HepG2 (cell line): ENCODE results near the gene E2F3. TPM values are rescaled to one million over a fixed set of nuclear protein-coding genes. Genes with fewer than 3 reads are reported as not detected.

Experiments used
- ADNP ChIP-seq: sonication (generic); formaldehyde crosslinking; IDR thresholded peaks from 2 replicates; pipeline ENCODE4 v1.4.0; 2020; ENCODE audit warnings: missing genetic modification reagents
- CREM ChIP-seq, 2 experiments: sonication (generic) in 1 of 2; formaldehyde crosslinking in 1 of 2; IDR thresholded peaks; 2 replicates each; pipeline versions ENCODE4 v1.4.0 to v1.6.1; 2016 to 2020; ENCODE audit warnings: antibody characterized with exemption in 1 of 2, mild to moderate bottlenecking in 1 of 2, missing genetic modification reagents in 1 of 2
- FOXK1 ChIP-seq: sonication (generic); formaldehyde crosslinking; IDR thresholded peaks from 2 replicates; pipeline ENCODE4 v1.4.0; 2020; ENCODE audit warnings: low read depth, missing genetic modification reagents, borderline replicate concordance
- GLI4 ChIP-seq: sonication (generic); formaldehyde crosslinking; IDR thresholded peaks from 2 replicates; pipeline ENCODE4 v1.5.1; 2020; ENCODE audit warnings: missing genetic modification reagents, mild to moderate bottlenecking, moderate library complexity, borderline replicate concordance
- IKZF4 ChIP-seq: sonication (generic); formaldehyde crosslinking; IDR thresholded peaks from 2 replicates; pipeline ENCODE4 v1.5.1; 2020; ENCODE audit warnings: borderline replicate concordance, mild to moderate bottlenecking, low read depth, missing genetic modification reagents; ENCODE audit errors: not compliant biosample characterization
- IRF2 ChIP-seq: IDR thresholded peaks from 2 replicates; pipeline ENCODE4 v1.6.1; 2018; ENCODE audit warnings: missing genetic modification reagents, missing compliant biosample characterization
- KLF15 ChIP-seq: sonication (generic); formaldehyde crosslinking; IDR thresholded peaks from 2 replicates; pipeline ENCODE4 v1.8.1; 2023; ENCODE audit warnings: borderline replicate concordance, mild to moderate bottlenecking, inconsistent platforms, missing genetic modification reagents, mixed read lengths
- MAZ ChIP-seq, 2 experiments: sonication (generic) in 1 of 2; formaldehyde crosslinking in 1 of 2; IDR thresholded peaks; 2 replicates each; pipeline versions ENCODE4 v1.5.0 to v1.6.1; 2012 to 2020; ENCODE audit warnings: low read depth in 2 of 2, mild to moderate bottlenecking in 2 of 2, borderline replicate concordance in 1 of 2, improper control_type of control experiment in 1 of 2, low read length in 1 of 2, missing genetic modification reagents in 1 of 2, moderate library complexity in 1 of 2
- PHF20 ChIP-seq: sonication (generic); formaldehyde crosslinking; IDR thresholded peaks from 2 replicates; pipeline ENCODE4 v1.5.0; 2020; ENCODE audit warnings: mild to moderate bottlenecking, missing genetic modification reagents
- PITX1 ChIP-seq: sonication (generic); formaldehyde crosslinking; IDR thresholded peaks from 2 replicates; pipeline ENCODE4 v1.5.1; 2020; ENCODE audit warnings: mild to moderate bottlenecking, missing genetic modification reagents
- RBAK ChIP-seq: sonication (generic); formaldehyde crosslinking; IDR thresholded peaks from 2 replicates; pipeline ENCODE4 v1.5.1; 2020; ENCODE audit warnings: mild to moderate bottlenecking, missing genetic modification reagents
- RBFOX2 ChIP-seq: fragments of 200-400 bp; formaldehyde crosslinking; IDR thresholded peaks from 2 replicates; pipeline ENCODE4 v1.6.1; 2017; ENCODE audit warnings: low read depth, mild to moderate bottlenecking, low read length
- RFXANK ChIP-seq: IDR thresholded peaks from 2 replicates; pipeline ENCODE4 v1.6.1; 2016
- SALL2 ChIP-seq: sonication (generic); formaldehyde crosslinking; IDR thresholded peaks from 2 replicates; pipeline ENCODE4 v1.8.1; 2023; ENCODE audit warnings: mild to moderate bottlenecking, missing genetic modification reagents, inconsistent platforms
- SP1 ChIP-seq, 2 experiments: fragments of 450-650 bp in 1 of 2; sonication (generic) in 1 of 2; formaldehyde crosslinking in 1 of 2; IDR thresholded peaks; 2 replicates each; pipeline versions ENCODE4 v1.4.0 to v1.6.1; 2016 to 2020; ENCODE audit warnings: missing genetic modification reagents in 1 of 2
- SUZ12 ChIP-seq: fragments of 150-350 bp; IDR thresholded peaks from 2 replicates; pipeline ENCODE4 v1.6.1; 2014; ENCODE audit warnings: low read depth, low read length
- ZFAT ChIP-seq: sonication (generic); formaldehyde crosslinking; conservative IDR thresholded peaks from 2 replicates; pipeline ENCODE4 v1.8.1; 2023; ENCODE audit warnings: missing genetic modification reagents, inconsistent platforms
- ZGPAT ChIP-seq: IDR thresholded peaks from 2 replicates; pipeline ENCODE4 v1.6.1; 2016; ENCODE audit warnings: mild to moderate bottlenecking
- ZNF17 ChIP-seq: sonication (generic); formaldehyde crosslinking; IDR thresholded peaks from 2 replicates; pipeline ENCODE4 v1.5.0; 2020; ENCODE audit warnings: mild to moderate bottlenecking, missing genetic modification reagents
- ZNF414 ChIP-seq: sonication (generic); formaldehyde crosslinking; IDR thresholded peaks from 2 replicates; pipeline ENCODE4 v1.5.0; 2020; ENCODE audit warnings: missing genetic modification reagents
- ZNF547 ChIP-seq: sonication (generic); formaldehyde crosslinking; IDR thresholded peaks from 2 replicates; pipeline ENCODE4 v1.5.1; 2020; ENCODE audit warnings: mild to moderate bottlenecking, missing genetic modification reagents
- ZNF558 ChIP-seq: sonication (generic); formaldehyde crosslinking; IDR thresholded peaks from 2 replicates; pipeline ENCODE4 v1.9.0; 2022; ENCODE audit warnings: mild to moderate bottlenecking, missing genetic modification reagents, borderline replicate concordance
- ZNF564 ChIP-seq: sonication (generic); formaldehyde crosslinking; IDR thresholded peaks from 2 replicates; pipeline ENCODE4 v1.8.1; 2023; ENCODE audit warnings: mild to moderate bottlenecking, missing genetic modification reagents
- ZNF644 ChIP-seq: IDR thresholded peaks from 2 replicates; pipeline ENCODE4 v1.6.1; 2016; ENCODE audit warnings: low read depth
- ZNF850 ChIP-seq: sonication (generic); formaldehyde crosslinking; conservative IDR thresholded peaks from 2 replicates; pipeline ENCODE4 v1.9.0; 2021; ENCODE audit warnings: mild to moderate bottlenecking, missing genetic modification reagents
- polyA plus RNA-seq, 8 experiments: library from polyadenylated mRNA; depleted of rRNA in 3 of 8; stranded (reverse) in 7 of 8; unstranded in 1 of 8; fragments of >200 nt; fragmentation: Illumina TruSeq in 4 of 8; extraction: Trizol in 4 of 8; gene quantifications; 2 replicates each; pipeline versions ENCODE4 v1.2.1 to v1.2.3, GENCODE V29; 2011 to 2016; ENCODE audit warnings: low read depth in 4 of 8, missing spikeins in 1 of 8, mixed read lengths in 1 of 8; ENCODE audit not compliant: insufficient read depth in 1 of 8
- total RNA-seq, 5 experiments: library from RNA; depleted of rRNA; stranded (reverse); fragments of >200 nt; fragmentation: Illumina TruSeq; extraction: Trizol; gene quantifications; 2 replicates each; pipeline ENCODE4 v1.2.3, GENCODE V29; 2016; ENCODE audit warnings: low read depth in 1 of 5
- TF ChIP-seq, protein P1 (sequence below): sonication (generic); formaldehyde crosslinking; IDR thresholded peaks from 2 replicates; pipeline ENCODE4 v1.4.0; 2020; ENCODE audit warnings: missing genetic modification reagents, borderline replicate concordance

E2F3 gene
- total and polyA plus RNA-seq, 2 of the 13 experiments (the other 11 are each of a cell fraction or from before 2014, with no cell fraction given) = 8.5 to 12.7 TPM

DNA sequence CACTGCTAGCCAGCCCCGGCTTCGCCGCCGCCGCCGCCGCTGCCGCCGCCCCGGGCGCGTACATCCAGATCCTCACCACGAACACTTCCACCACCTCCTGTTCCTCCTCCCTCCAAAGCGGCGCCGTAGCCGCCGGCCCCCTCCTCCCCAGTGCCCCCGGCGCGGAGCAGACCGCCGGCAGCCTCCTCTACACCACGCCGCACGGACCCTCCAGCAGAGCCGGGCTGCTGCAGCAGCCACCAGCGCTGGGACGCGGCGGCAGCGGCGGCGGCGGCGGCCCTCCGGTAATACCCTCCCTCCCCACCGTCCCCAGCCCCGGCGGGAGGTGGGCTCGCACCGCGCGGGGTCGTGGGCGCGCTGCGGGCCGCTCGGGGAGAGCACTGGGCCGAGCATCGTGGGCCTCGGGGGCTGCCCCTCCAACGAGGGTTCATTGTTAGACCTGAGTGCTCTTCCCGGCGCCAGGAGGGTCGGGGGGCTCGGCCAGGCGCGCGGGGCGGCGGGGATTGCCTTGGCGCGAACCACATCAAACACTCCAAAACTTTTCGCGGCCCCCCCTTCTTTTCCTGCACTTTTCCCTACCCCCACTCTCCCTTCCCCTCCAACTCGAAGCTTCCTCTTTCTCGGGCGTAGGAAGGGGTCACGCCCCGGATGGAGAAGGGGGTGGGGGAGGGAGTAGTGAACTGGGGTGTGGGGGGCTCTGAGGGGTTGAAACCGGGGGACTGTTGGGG is 827 bp downstream of the E2F3 start (continued):
- TF ChIP-seq ZNF850 (CRISPR knock-in tag) = no peak
- TF ChIP-seq ZGPAT = no peak
- TF ChIP-seq KLF15 = no peak
- TF ChIP-seq, protein P1, sequence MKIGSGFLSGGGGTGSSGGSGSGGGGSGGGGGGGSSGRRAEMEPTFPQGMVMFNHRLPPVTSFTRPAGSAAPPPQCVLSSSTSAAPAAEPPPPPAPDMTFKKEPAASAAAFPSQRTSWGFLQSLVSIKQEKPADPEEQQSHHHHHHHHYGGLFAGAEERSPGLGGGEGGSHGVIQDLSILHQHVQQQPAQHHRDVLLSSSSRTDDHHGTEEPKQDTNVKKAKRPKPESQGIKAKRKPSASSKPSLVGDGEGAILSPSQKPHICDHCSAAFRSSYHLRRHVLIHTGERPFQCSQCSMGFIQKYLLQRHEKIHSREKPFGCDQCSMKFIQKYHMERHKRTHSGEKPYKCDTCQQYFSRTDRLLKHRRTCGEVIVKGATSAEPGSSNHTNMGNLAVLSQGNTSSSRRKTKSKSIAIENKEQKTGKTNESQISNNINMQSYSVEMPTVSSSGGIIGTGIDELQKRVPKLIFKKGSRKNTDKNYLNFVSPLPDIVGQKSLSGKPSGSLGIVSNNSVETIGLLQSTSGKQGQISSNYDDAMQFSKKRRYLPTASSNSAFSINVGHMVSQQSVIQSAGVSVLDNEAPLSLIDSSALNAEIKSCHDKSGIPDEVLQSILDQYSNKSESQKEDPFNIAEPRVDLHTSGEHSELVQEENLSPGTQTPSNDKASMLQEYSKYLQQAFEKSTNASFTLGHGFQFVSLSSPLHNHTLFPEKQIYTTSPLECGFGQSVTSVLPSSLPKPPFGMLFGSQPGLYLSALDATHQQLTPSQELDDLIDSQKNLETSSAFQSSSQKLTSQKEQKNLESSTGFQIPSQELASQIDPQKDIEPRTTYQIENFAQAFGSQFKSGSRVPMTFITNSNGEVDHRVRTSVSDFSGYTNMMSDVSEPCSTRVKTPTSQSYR = peak; percentile 71; the same call in 1 of the 2 replicates
- no peak for TF ChIP-seq ADNP (CRISPR knock-in tag)
- no peak for TF ChIP-seq ZNF547
- no peak for TF ChIP-seq SALL2 (CRISPR knock-in tag)
- TF ChIP-seq IKZF4 (CRISPR knock-in tag) = peak; percentile 50
- no peak for TF ChIP-seq ZFAT (CRISPR knock-in tag)
- TF ChIP-seq RFXANK = no peak
- TF ChIP-seq RBFOX2 = peak; percentile 57
- TF ChIP-seq PITX1 (CRISPR knock-in tag) = no peak
- no peak for TF ChIP-seq CREM (IDR thresholded peaks at IDR 0.05)
- no peak for TF ChIP-seq CREM (CRISPR knock-in tag; IDR thresholded peaks at IDR 0.05)
- no peak for TF ChIP-seq RBAK
- TF ChIP-seq ZNF558 (CRISPR knock-in tag) = peak; percentile 70; the same call in 1 of the 2 replicates
- TF ChIP-seq PHF20 (CRISPR knock-in tag) = 0 out of 2 replicates have a peak, but pooled peaks have one; percentile 8
- no peak for TF ChIP-seq GLI4
- no peak for TF ChIP-seq ZNF17
- no peak for TF ChIP-seq SUZ12
- no peak for TF ChIP-seq SP1 (IDR thresholded peaks at IDR 0.05)
- TF ChIP-seq SP1 (CRISPR knock-in tag; IDR thresholded peaks at IDR 0.05) = no peak
- no peak for TF ChIP-seq MAZ (IDR thresholded peaks at IDR 0.05; ENCODE audit: borderline replicate concordance, low read depth, low read length)
- peak; percentile 6; the same call in 1 of the 2 replicates for TF ChIP-seq MAZ (CRISPR knock-in tag; IDR thresholded peaks at IDR 0.05; ENCODE audit: low read depth)
- TF ChIP-seq ZNF414 (CRISPR knock-in tag) = no peak
- TF ChIP-seq FOXK1 (CRISPR knock-in tag) = no peak
- 0 out of 2 replicates have a peak, but pooled peaks have one; percentile 2 for TF ChIP-seq ZNF564 (CRISPR knock-in tag)
- no peak for TF ChIP-seq IRF2 (CRISPR knock-in tag)
- no peak for TF ChIP-seq ZNF644 (CRISPR knock-in tag)
